ENCODE data around the gene TRIO.

Gene TRIO

GRCh38 chr5:14231890-14232289, 88.7 kb downstream of the TRIO start:
- Histone ChIP-seq H3K4me1 (ENCODE audit: control insufficient read depth in 2 of 2, insufficient read depth in 1 of 2, low read depth in 1 of 2, low read length in 2 of 2) (peaks cover 0 to 7% of the 10 kb centered on the region in 2 donors), H3K23ac (ENCODE audit: low read depth, low read length, poor library complexity) (no peak overlapping the region), H3K4me3 (ENCODE audit: low read length in 2 of 2) (no peak overlapping the region), H2BK120ac (ENCODE audit: low read depth, low read length) (no peak overlapping the region), H2AK5ac (ENCODE audit: low read depth, low read length) (no peak overlapping the region), H3K27me3 (ENCODE audit: control insufficient read depth in 3 of 3, insufficient read depth in 3 of 3, low read depth in 1 of 3, low read length in 3 of 3) (no peaks in the 10 kb centered on the region), H3K9ac (ENCODE audit: low read depth, low read length, poor library complexity) (no peak overlapping the region), H3K4me2 (ENCODE audit: insufficient read depth, low read length, poor library complexity, severe bottlenecking) (no peak overlapping the region), H4K91ac (ENCODE audit: low read depth, low read length, poor library complexity) (no peak overlapping the region), H4K8ac (ENCODE audit: low read depth, low read length) (no peak overlapping the region), H2BK12ac (ENCODE audit: low read length) (no peak overlapping the region), H3K14ac (ENCODE audit: low read length) (no peak overlapping the region), H3K9me3 (replicated peaks in 1 of 2; ENCODE audit: control insufficient read depth in 2 of 2, insufficient read depth in 1 of 2, low read depth in 1 of 2, low read length in 2 of 2) (no peaks in the 10 kb centered on the region), H3K4ac (ENCODE audit: low read length) (no peak overlapping the region), H3K18ac (ENCODE audit: low read length) (no peak overlapping the region), H2BK5ac (ENCODE audit: low read length) (no peak overlapping the region), H3K27ac (replicated peaks; ENCODE audit: low read length) (no peak overlapping the region), H2BK15ac (ENCODE audit: low read length) (no peak overlapping the region), H2AFZ (ENCODE audit: low read length) (no peak overlapping the region), H3K36me3 (replicated peaks in 1 of 2; ENCODE audit: control insufficient read depth in 2 of 2, insufficient read depth in 2 of 2, low read length in 2 of 2) (no peaks in the 10 kb centered on the region), H3K79me1 (ENCODE audit: low read depth, low read length) (peaks cover 3% of the 10 kb centered on the region)
- 100% methylated on average over 1 of the region's 4 CpGs; no CpG with 5 or more reads in 1 of the 2 donors for WGBS, 2 donors (ENCODE audit: extremely low coverage in 2 of 2, insufficient read length in 2 of 2, insufficient replicate concordance in 1 of 2)
- no peak for DNase-seq (ENCODE audit: low spot score)

- H3K4ac ChIP-seq (ENCODE audit: low read length) = no peak overlapping the region
- H3K79me1 ChIP-seq (ENCODE audit: low read depth, low read length) = peaks cover 3% of the 10 kb centered on the region
- no peak overlapping the region for H4K8ac ChIP-seq (ENCODE audit: low read depth, low read length)
- no peak overlapping the region for H2BK12ac ChIP-seq (ENCODE audit: low read length)
- H3K23ac ChIP-seq (ENCODE audit: low read depth, low read length, poor library complexity) = no peak overlapping the region
- H3K27me3 ChIP-seq (ENCODE audit: control insufficient read depth in 3 of 3, insufficient read depth in 3 of 3, low read depth in 1 of 3, low read length in 3 of 3) = no peaks in the 10 kb centered on the region
- no peak overlapping the region for H2BK120ac ChIP-seq (ENCODE audit: low read depth, low read length)
- H2BK15ac ChIP-seq (ENCODE audit: low read length) = no peak overlapping the region
- no peak overlapping the region for H3K27ac ChIP-seq (replicated peaks; ENCODE audit: low read length)
- no peak overlapping the region for H3K4me3 ChIP-seq (ENCODE audit: low read length in 2 of 2)
- H3K4me2 ChIP-seq (ENCODE audit: insufficient read depth, low read length, poor library complexity, severe bottlenecking) = no peak overlapping the region
- WGBS, 2 donors (ENCODE audit: extremely low coverage in 2 of 2, insufficient read length in 2 of 2, insufficient replicate concordance in 1 of 2) = no CpG with 5 or more reads among the region's 3 CpGs
- H3K4me1 ChIP-seq (ENCODE audit: control insufficient read depth in 2 of 2, insufficient read depth in 1 of 2, low read depth in 1 of 2, low read length in 2 of 2) = peaks cover 5 to 15% of the 10 kb centered on the region in 2 donors
- H3K14ac ChIP-seq (ENCODE audit: low read length) = no peak overlapping the region
- H3K9me3 ChIP-seq (replicated peaks in 1 of 2; ENCODE audit: control insufficient read depth in 2 of 2, insufficient read depth in 1 of 2, low read depth in 1 of 2, low read length in 2 of 2) = no peaks in the 10 kb centered on the region
- no peak overlapping the region for H4K91ac ChIP-seq (ENCODE audit: low read depth, low read length, poor library complexity)
- H3K36me3 ChIP-seq (replicated peaks in 1 of 2; ENCODE audit: control insufficient read depth in 2 of 2, insufficient read depth in 2 of 2, low read length in 2 of 2) = no peaks in the 10 kb centered on the region
- DNase-seq (ENCODE audit: low spot score) = no peak
- no peak overlapping the region for H2AFZ ChIP-seq (ENCODE audit: low read length)
- no peak overlapping the region for H3K9ac ChIP-seq (ENCODE audit: low read depth, low read length, poor library complexity)
- no peak overlapping the region for H2BK5ac ChIP-seq (ENCODE audit: low read length)
- no peak overlapping the region for H3K18ac ChIP-seq (ENCODE audit: low read length)
- H2AK5ac ChIP-seq (ENCODE audit: low read depth, low read length) = no peak overlapping the region
Measured at GRCh38 chr5:14234204-14234603, 91.1 kb downstream of the TRIO start.

GRCh38 chr5:14235872-14236271, 92.7 kb downstream of the TRIO start:
- Histone ChIP-seq H3K27me3 (ENCODE audit: control insufficient read depth in 3 of 3, insufficient read depth in 3 of 3, low read depth in 1 of 3, low read length in 3 of 3) (no peaks in the 10 kb centered on the region), H3K4me3 (ENCODE audit: low read length in 2 of 2) (no peak overlapping the region), H3K4me1 (ENCODE audit: control insufficient read depth in 2 of 2, insufficient read depth in 1 of 2, low read depth in 1 of 2, low read length in 2 of 2) (peaks cover 11 to 18% of the 10 kb centered on the region in 2 donors), H2BK120ac (ENCODE audit: low read depth, low read length) (no peak overlapping the region), H2AK5ac (ENCODE audit: low read depth, low read length) (no peak overlapping the region), H3K79me1 (ENCODE audit: low read depth, low read length) (peaks cover 3% of the 10 kb centered on the region), H3K18ac (ENCODE audit: low read length) (no peak overlapping the region), H2BK5ac (ENCODE audit: low read length) (no peak overlapping the region), H2BK12ac (ENCODE audit: low read length) (no peak overlapping the region), H2BK15ac (ENCODE audit: low read length) (no peak overlapping the region), H3K9me3 (replicated peaks in 1 of 2; ENCODE audit: control insufficient read depth in 2 of 2, insufficient read depth in 1 of 2, low read depth in 1 of 2, low read length in 2 of 2) (no peaks in the 10 kb centered on the region), H4K8ac (ENCODE audit: low read depth, low read length) (no peak overlapping the region), H4K91ac (ENCODE audit: low read depth, low read length, poor library complexity) (no peak overlapping the region), H3K4ac (ENCODE audit: low read length) (no peak overlapping the region), H3K27ac (replicated peaks; ENCODE audit: low read length) (no peak overlapping the region), H3K4me2 (ENCODE audit: insufficient read depth, low read length, poor library complexity, severe bottlenecking) (no peak overlapping the region), H3K23ac (ENCODE audit: low read depth, low read length, poor library complexity) (no peak overlapping the region), H3K36me3 (replicated peaks in 1 of 2; ENCODE audit: control insufficient read depth in 2 of 2, insufficient read depth in 2 of 2, low read length in 2 of 2) (peaks cover 0 to 2% of the 10 kb centered on the region in 2 donors), H3K9ac (ENCODE audit: low read depth, low read length, poor library complexity) (no peak overlapping the region), H3K14ac (ENCODE audit: low read length) (no peak overlapping the region), H2AFZ (ENCODE audit: low read length) (no peak overlapping the region)
- DNase-seq (ENCODE audit: low spot score) = no peak
- no CpG with 5 or more reads among the region's 4 CpGs for WGBS, 2 donors (ENCODE audit: extremely low coverage in 2 of 2, insufficient read length in 2 of 2, insufficient replicate concordance in 1 of 2)

GRCh38 chr5:14236757-14237156, 93.6 kb downstream of the TRIO start:
- WGBS, 2 donors (ENCODE audit: extremely low coverage in 2 of 2, insufficient read length in 2 of 2, insufficient replicate concordance in 1 of 2) = no CpG with 5 or more reads among the region's 3 CpGs
- no peak overlapping the region for H3K23ac ChIP-seq (ENCODE audit: low read depth, low read length, poor library complexity)
- H3K4ac ChIP-seq (ENCODE audit: low read length) = no peak overlapping the region
- no peak overlapping the region for H3K27ac ChIP-seq (replicated peaks; ENCODE audit: low read length)
- H2AFZ ChIP-seq (ENCODE audit: low read length) = no peak overlapping the region
- H3K4me1 ChIP-seq (ENCODE audit: control insufficient read depth in 2 of 2, insufficient read depth in 1 of 2, low read depth in 1 of 2, low read length in 2 of 2) = peaks cover 11 to 18% of the 10 kb centered on the region in 2 donors
- H2BK12ac ChIP-seq (ENCODE audit: low read length) = no peak overlapping the region
- DNase-seq (ENCODE audit: low spot score) = no peak
- H3K4me2 ChIP-seq (ENCODE audit: insufficient read depth, low read length, poor library complexity, severe bottlenecking) = no peak overlapping the region
- H3K9ac ChIP-seq (ENCODE audit: low read depth, low read length, poor library complexity) = no peak overlapping the region
- H3K27me3 ChIP-seq (ENCODE audit: control insufficient read depth in 3 of 3, insufficient read depth in 3 of 3, low read depth in 1 of 3, low read length in 3 of 3) = no peaks in the 10 kb centered on the region
- no peak overlapping the region for H2BK5ac ChIP-seq (ENCODE audit: low read length)
- H3K79me1 ChIP-seq (ENCODE audit: low read depth, low read length) = peaks cover 3% of the 10 kb centered on the region
- H3K4me3 ChIP-seq (ENCODE audit: low read length in 2 of 2) = no peak overlapping the region
- H4K8ac ChIP-seq (ENCODE audit: low read depth, low read length) = no peak overlapping the region
- H3K14ac ChIP-seq (ENCODE audit: low read length) = no peak overlapping the region
- peaks cover 0 to 2% of the 10 kb centered on the region in 2 donors for H3K36me3 ChIP-seq (replicated peaks in 1 of 2; ENCODE audit: control insufficient read depth in 2 of 2, insufficient read depth in 2 of 2, low read length in 2 of 2)
- no peaks in the 10 kb centered on the region for H3K9me3 ChIP-seq (replicated peaks in 1 of 2; ENCODE audit: control insufficient read depth in 2 of 2, insufficient read depth in 1 of 2, low read depth in 1 of 2, low read length in 2 of 2)
- no peak overlapping the region for H3K18ac ChIP-seq (ENCODE audit: low read length)
- no peak overlapping the region for H4K91ac ChIP-seq (ENCODE audit: low read depth, low read length, poor library complexity)
- no peak overlapping the region for H2AK5ac ChIP-seq (ENCODE audit: low read depth, low read length)
- no peak overlapping the region for H2BK120ac ChIP-seq (ENCODE audit: low read depth, low read length)
- no peak overlapping the region for H2BK15ac ChIP-seq (ENCODE audit: low read length)

All from neuronal stem cell (in vitro differentiated cells).